Liver (tissue), 9 donors: ENCODE measurements around the gene TRPM2. TPM values are rescaled to one million over a fixed set of nuclear protein-coding genes. Genes with fewer than 3 reads are reported as not detected.
A peak's percentile ranks its signal among the peaks of the same experiment; 100 is the strongest.

Experiments
- DNase-seq: peaks from one replicate; pipeline ENCODE4 v3.0.0-alpha.2; 2017; ENCODE audit warnings: low spot score
- H3K27ac ChIP-seq, 2 donors: one replicate each; pipeline ENCODE4 v1.7.0; 2013; ENCODE audit warnings: inconsistent platforms in 2 of 2, low read length in 2 of 2, control low read depth in 1 of 2, low read depth in 1 of 2, mild to moderate bottlenecking in 1 of 2
- H3K27me3 ChIP-seq, 4 donors: one replicate each; pipeline versions ENCODE4 v1.6.1 to v1.7.0; 2013; ENCODE audit warnings: low read length in 3 of 4, inconsistent platforms in 1 of 4, mild to moderate bottlenecking in 1 of 4, moderate library complexity in 1 of 4; ENCODE audit not compliant: control insufficient read depth in 4 of 4, insufficient read depth in 4 of 4
- H3K36me3 ChIP-seq, 4 donors: one replicate each; pipeline versions ENCODE4 v1.6.1 to v1.7.0; 2013; ENCODE audit warnings: low read length in 3 of 4, mild to moderate bottlenecking in 3 of 4, low read depth in 1 of 4, moderate library complexity in 1 of 4; ENCODE audit not compliant: control insufficient read depth in 4 of 4, insufficient read depth in 3 of 4
- H3K4me1 ChIP-seq, 4 donors: one replicate each; pipeline versions ENCODE4 v1.6.1 to v1.7.0; 2013; ENCODE audit warnings: low read length in 3 of 4, mild to moderate bottlenecking in 3 of 4, moderate library complexity in 1 of 4; ENCODE audit not compliant: control insufficient read depth in 4 of 4, insufficient read depth in 4 of 4
- H3K4me3 ChIP-seq, 3 donors: one replicate each; pipeline versions ENCODE4 v1.6.1 to v1.7.0; 2013; ENCODE audit warnings: low read length in 3 of 3, control low read depth in 1 of 3, low read depth in 1 of 3, mild to moderate bottlenecking in 1 of 3
- H3K9ac ChIP-seq, 2 donors: one replicate each; pipeline ENCODE4 v1.7.0; 2013; ENCODE audit warnings: low read length in 2 of 2, mild to moderate bottlenecking in 2 of 2, moderate library complexity in 2 of 2, control low read depth in 1 of 2, low read depth in 1 of 2
- H3K9me3 ChIP-seq, 4 donors: one replicate each; pipeline versions ENCODE4 v1.6.1 to v1.7.0; 2013; ENCODE audit warnings: low read length in 3 of 4; ENCODE audit not compliant: control insufficient read depth in 4 of 4
- ATF3 ChIP-seq: IDR thresholded peaks from 2 replicates; pipeline ENCODE4 v1.6.1; 2016; ENCODE audit warnings: antibody characterized with exemption
- CTCF ChIP-seq: fragments of 150-350 bp; IDR thresholded peaks from 2 replicates; pipeline ENCODE4 v1.5.1; 2017; ENCODE audit warnings: improper control_type of control experiment, low read depth, low read length; ENCODE audit not compliant: missing input control
- EGR1 ChIP-seq, 2 donors: IDR thresholded peaks; 2 replicates each; pipeline ENCODE4 v1.6.1; 2016 to 2018; ENCODE audit warnings: antibody characterized with exemption in 2 of 2, low read depth in 2 of 2
- FOXA1 ChIP-seq: IDR thresholded peaks from 2 replicates; pipeline ENCODE4 v1.6.1; 2016; ENCODE audit warnings: antibody characterized with exemption
- FOXA2 ChIP-seq: IDR thresholded peaks from 2 replicates; pipeline ENCODE4 v1.6.1; 2016; ENCODE audit warnings: antibody characterized with exemption
- HNF4A ChIP-seq, 2 donors: conservative IDR thresholded peaks; 2 replicates each; pipeline ENCODE4 v1.6.1; 2016; ENCODE audit warnings: antibody characterized with exemption in 2 of 2, mild to moderate bottlenecking in 2 of 2
- JUND ChIP-seq, 2 donors: IDR thresholded peaks; 2 replicates each; pipeline ENCODE4 v1.6.1; 2016; ENCODE audit warnings: antibody characterized with exemption in 2 of 2
- MAX ChIP-seq: IDR thresholded peaks from 2 replicates; pipeline ENCODE4 v1.6.1; 2016; ENCODE audit warnings: antibody characterized with exemption
- NR2F2 ChIP-seq: IDR thresholded peaks from 2 replicates; pipeline ENCODE4 v1.6.1; 2016; ENCODE audit warnings: antibody characterized with exemption
- RAD21 ChIP-seq, 2 donors: IDR thresholded peaks; 2 replicates each; pipeline ENCODE4 v1.6.1; 2016; ENCODE audit warnings: antibody characterized with exemption in 2 of 2, mild to moderate bottlenecking in 2 of 2
- RXRA ChIP-seq, 2 donors: IDR thresholded peaks; 2 replicates each; pipeline ENCODE4 v1.6.1; 2017 to 2018; ENCODE audit warnings: antibody characterized with exemption in 2 of 2, mild to moderate bottlenecking in 1 of 2
- TAF1 ChIP-seq: conservative IDR thresholded peaks from 2 replicates; pipeline ENCODE4 v1.6.1; 2016; ENCODE audit warnings: antibody characterized with exemption, mild to moderate bottlenecking
- YY1 ChIP-seq: IDR thresholded peaks from 2 replicates; pipeline ENCODE4 v1.6.1; 2016; ENCODE audit warnings: antibody characterized with exemption, mild to moderate bottlenecking
- ZBTB33 ChIP-seq: IDR thresholded peaks from 2 replicates; pipeline ENCODE4 v1.6.1; 2016; ENCODE audit warnings: antibody characterized with exemption
- WGBS: extraction: QIAGEN DNeasy Blood & Tissue Kit; methylation state at CpG from one replicate; pipeline ENCODE4 v1.1.7; 2013; 5-methylcytosine and 5-hydroxymethylcytosine counted together
- polyA plus RNA-seq, 2 donors: library from polyadenylated mRNA; stranded (reverse) in 1 of 2; unstranded in 1 of 2; fragments of 200-250 nt in 1 of 2; fragments of >200 nt in 1 of 2; fragmentation: Nextera tagmentation in 1 of 2; extraction: Ambion mirVana in 1 of 2; gene quantifications; one replicate each; pipeline versions ENCODE4 v1.2.1 to v1.2.3, GENCODE V29; 2013 to 2015
- total RNA-seq, 2 donors: library from RNA; depleted of rRNA; stranded (reverse); fragments of >200 nt; gene quantifications; one replicate each; pipeline ENCODE4 v1.2.3, GENCODE V29; 2014
- donor health status: healthy.
- donor health status: healthy.
- donor health status: healthy.
- donor health status: healthy.
- donor health status: healthy.

The TRPM2 gene
- total and polyA plus RNA-seq, 4 donors = 0.43 to 1.3 (median 0.63) TPM

GRCh38 chr21:44304877-44305293, 48.5 kb upstream of the TRPM2 start:
- H3K27ac ChIP-seq = no peak overlapping the region
- WGBS = 66% methylated on average over 8 of the region's 8 CpGs
- no peaks in the 10 kb centered on the region for H3K9me3 ChIP-seq
- no peak for TF ChIP-seq ZBTB33
- TF ChIP-seq RAD21 (IDR thresholded peaks at IDR 0.05) = peak in 1 of 2 donors; percentile 76
- TF ChIP-seq CTCF = peak; percentile 64
- TF ChIP-seq RXRA (IDR thresholded peaks at IDR 0.05) = no peak
- TF ChIP-seq MAX = no peak
- TF ChIP-seq FOXA2 = no peak
- TF ChIP-seq ATF3 = no peak
- H3K27me3 ChIP-seq = no peaks in the 10 kb centered on the region
- no peak overlapping the region for H3K4me3 ChIP-seq
- peaks cover 17 to 45% (median 37%) of the 10 kb centered on the region in 4 donors for H3K4me1 ChIP-seq
- H3K9ac ChIP-seq = no peak overlapping the region
- H3K36me3 ChIP-seq = peaks cover 0 to 12% (median 1%) of the 10 kb centered on the region in 4 donors
- peak; percentile 56 for DNase-seq

- H3K27me3 ChIP-seq = no peaks in the 10 kb centered on the region
- peaks cover 0 to 20% (median 2%) of the 10 kb centered on the region in 4 donors for H3K36me3 ChIP-seq
- H3K9ac ChIP-seq = no peak overlapping the region
- no peak overlapping the region for H3K4me3 ChIP-seq
- peaks cover 17 to 43% (median 35%) of the 10 kb centered on the region in 4 donors for H3K4me1 ChIP-seq
- H3K27ac ChIP-seq = no peak overlapping the region
- no peak for DNase-seq
- H3K9me3 ChIP-seq = no peaks in the 10 kb centered on the region
- TF ChIP-seq HNF4A (conservative IDR thresholded peaks at IDR 0.05) (no peak), RAD21 (IDR thresholded peaks at IDR 0.05) (no peak), CTCF (no peak), TAF1 (no peak), EGR1 (IDR thresholded peaks at IDR 0.05; ENCODE audit: low read depth in 2 of 2) (no peak), YY1 (no peak), RXRA (IDR thresholded peaks at IDR 0.05) (no peak), FOXA1 (no peak), FOXA2 (no peak), ZBTB33 (no peak), MAX (no peak), NR2F2 (no peak), ATF3 (no peak), JUND (IDR thresholded peaks at IDR 0.05) (no peak)
- 80% methylated on average over 9 of the region's 9 CpGs for WGBS
Measured at GRCh38 chr21:44305691-44306090, 47.7 kb upstream of the TRPM2 start.
